ENCODE results near the gene NECAP2. TPM values are rescaled to one million over a fixed set of nuclear protein-coding genes. Genes with fewer than 3 reads are reported as not detected.

NECAP2 gene
- total and polyA plus RNA-seq, 4 donors: 21.8 to 41.8 (median 26.2) TPM

GRCh38 chr1:16458831-16459230 is 18.3 kb downstream of the NECAP2 start:
- WGBS: 88% methylated on average over 6 of the region's 6 CpGs
- no peaks in the 10 kb centered on the region for H3K27me3 ChIP-seq (ENCODE audit: control insufficient read depth in 4 of 4, insufficient read depth in 4 of 4, low read length in 3 of 4)
- H3K27ac ChIP-seq (ENCODE audit: low read depth in 1 of 2, low read length in 2 of 2): no peak overlapping the region
- H3K9me3 ChIP-seq (ENCODE audit: control insufficient read depth in 4 of 4, low read length in 3 of 4): no peaks in the 10 kb centered on the region
- no peak overlapping the region for H3K9ac ChIP-seq (ENCODE audit: low read depth in 1 of 2, low read length in 2 of 2)
- H3K4me3 ChIP-seq (ENCODE audit: low read depth in 1 of 3, low read length in 3 of 3): no peak overlapping the region
- H3K36me3 ChIP-seq (ENCODE audit: control insufficient read depth in 4 of 4, insufficient read depth in 3 of 4, low read depth in 1 of 4, low read length in 3 of 4): peaks cover 5 to 48% (median 25%) of the 10 kb centered on the region in 4 donors
- no peaks in the 10 kb centered on the region for H3K4me1 ChIP-seq (ENCODE audit: control insufficient read depth in 4 of 4, insufficient read depth in 4 of 4, low read length in 3 of 4)
- TF ChIP-seq RXRA (IDR thresholded peaks at IDR 0.05): no peak
- TF ChIP-seq CTCF (IDR thresholded peaks at IDR 0.05; ENCODE audit: low read depth, low read length, missing input control): no peak
- TF ChIP-seq HNF4G (IDR thresholded peaks at IDR 0.05): no peak
- TF ChIP-seq REST (IDR thresholded peaks at IDR 0.05): no peak
- TF ChIP-seq MAX (IDR thresholded peaks at IDR 0.05): no peak
- no peak for TF ChIP-seq TAF1 (conservative IDR thresholded peaks at IDR 0.05)
- TF ChIP-seq FOXA2 (IDR thresholded peaks at IDR 0.05): no peak
- no peak for TF ChIP-seq ATF3 (IDR thresholded peaks at IDR 0.05)
- TF ChIP-seq SP1 (IDR thresholded peaks at IDR 0.05): no peak
- TF ChIP-seq GABPA (IDR thresholded peaks at IDR 0.05 in 1 of 2, conservative IDR thresholded peaks at IDR 0.05 in 1 of 2): no peak
- TF ChIP-seq HNF4A (conservative IDR thresholded peaks at IDR 0.05): no peak
- TF ChIP-seq RAD21 (IDR thresholded peaks at IDR 0.05): no peak
- no peak for TF ChIP-seq FOXA1 (IDR thresholded peaks at IDR 0.05)
- no peak for TF ChIP-seq NR2F2 (IDR thresholded peaks at IDR 0.05)
- TF ChIP-seq, protein P1, sequence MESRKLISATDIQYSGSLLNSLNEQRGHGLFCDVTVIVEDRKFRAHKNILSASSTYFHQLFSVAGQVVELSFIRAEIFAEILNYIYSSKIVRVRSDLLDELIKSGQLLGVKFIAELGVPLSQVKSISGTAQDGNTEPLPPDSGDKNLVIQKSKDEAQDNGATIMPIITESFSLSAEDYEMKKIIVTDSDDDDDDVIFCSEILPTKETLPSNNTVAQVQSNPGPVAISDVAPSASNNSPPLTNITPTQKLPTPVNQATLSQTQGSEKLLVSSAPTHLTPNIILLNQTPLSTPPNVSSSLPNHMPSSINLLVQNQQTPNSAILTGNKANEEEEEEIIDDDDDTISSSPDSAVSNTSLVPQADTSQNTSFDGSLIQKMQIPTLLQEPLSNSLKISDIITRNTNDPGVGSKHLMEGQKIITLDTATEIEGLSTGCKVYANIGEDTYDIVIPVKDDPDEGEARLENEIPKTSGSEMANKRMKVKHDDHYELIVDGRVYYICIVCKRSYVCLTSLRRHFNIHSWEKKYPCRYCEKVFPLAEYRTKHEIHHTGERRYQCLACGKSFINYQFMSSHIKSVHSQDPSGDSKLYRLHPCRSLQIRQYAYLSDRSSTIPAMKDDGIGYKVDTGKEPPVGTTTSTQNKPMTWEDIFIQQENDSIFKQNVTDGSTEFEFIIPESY (IDR thresholded peaks at IDR 0.05): no peak
- no peak for TF ChIP-seq EGR1 (IDR thresholded peaks at IDR 0.05; ENCODE audit: low read depth in 2 of 2)
- no peak for TF ChIP-seq YY1 (IDR thresholded peaks at IDR 0.05)
- DNase-seq (ENCODE audit: low spot score): no peak
